SU-DHL-6 (cell line): ENCODE results near the gene KIAA0319L.

Experiments used
- H2AFZ ChIP-seq: fragments of 200-600 bp; sonication (generic); 2 replicates; pipeline ENCODE4 v1.6.1; 2014; ENCODE audit warnings: low read depth, mild to moderate bottlenecking, moderate library complexity, mixed read lengths, antibody characterized with exemption, low read length; ENCODE audit not compliant: severe bottlenecking
- H3F3A ChIP-seq: fragments of 200-600 bp; shearing (Covaris generic); 2 replicates; pipeline ENCODE4 v1.6.0; 2016; ENCODE audit warnings: antibody characterized with exemption, mild to moderate bottlenecking; ENCODE audit not compliant: insufficient read depth
- H3K27ac ChIP-seq: fragments of 200-600 bp; sonication (generic); 2 replicates; pipeline ENCODE4 v1.5.1; 2016; ENCODE audit warnings: low read depth, mild to moderate bottlenecking, low read length, moderate library complexity, mixed read lengths
- H3K27me3 ChIP-seq: fragments of 200-600 bp; sonication (generic), shearing (Covaris generic); 2 replicates; pipeline ENCODE4 v1.6.0; 2014; ENCODE audit warnings: mild to moderate bottlenecking, low read length
- H3K36me3 ChIP-seq: fragments of 200-600 bp; sonication (generic); 2 replicates; pipeline ENCODE4 v1.6.1; 2014; ENCODE audit warnings: mild to moderate bottlenecking, low read length, mixed read lengths
- H3K4me2 ChIP-seq: fragments of 300-600, 200-600 bp; shearing (Covaris generic), sonication (generic); 2 replicates; pipeline ENCODE4 v1.6.0; 2014; ENCODE audit warnings: low read length, low read depth, mild to moderate bottlenecking; ENCODE audit not compliant: poor library complexity, severe bottlenecking
- H3K4me3 ChIP-seq: fragments of 200-600 bp; sonication (generic); 2 replicates; pipeline ENCODE4 v1.5.1; 2014; ENCODE audit warnings: antibody characterized with exemption, low read length, mild to moderate bottlenecking, mixed read lengths; ENCODE audit not compliant: insufficient read depth, poor library complexity, severe bottlenecking
- H3K79me2 ChIP-seq: fragments of 200-600 bp; sonication (generic); 2 replicates; pipeline ENCODE4 v1.6.1; 2014; ENCODE audit warnings: mild to moderate bottlenecking, low read length, moderate library complexity; ENCODE audit not compliant: insufficient read depth
- H3K9ac ChIP-seq: fragments of 200-600 bp; sonication (generic); 2 replicates; pipeline ENCODE4 v1.7.0; 2014; ENCODE audit warnings: mild to moderate bottlenecking, low read length
- H3K9me2 ChIP-seq: fragments of 200-600 bp; sonication (generic); replicated peaks from 2 replicates; pipeline ENCODE4 v1.6.1; 2014; ENCODE audit warnings: low read length; ENCODE audit not compliant: insufficient read depth
- H3K9me3 ChIP-seq: fragments of 200-600 bp; sonication (generic); 2 replicates; pipeline ENCODE4 v1.6.1; 2014; ENCODE audit warnings: low read length, mixed read lengths; ENCODE audit not compliant: insufficient read depth
- H4K20me1 ChIP-seq: fragments of 200-600 bp; sonication (generic); 2 replicates; pipeline ENCODE4 v1.6.1; 2014; ENCODE audit warnings: low read depth, mild to moderate bottlenecking, antibody characterized with exemption, low read length, moderate library complexity, mixed read lengths
- EZH2phosphoT487 ChIP-seq: fragments of 200-600 bp; sonication (generic), shearing (Covaris generic); conservative IDR thresholded peaks from 2 replicates; pipeline ENCODE4 v1.6.1; 2018; ENCODE audit warnings: mild to moderate bottlenecking, antibody characterized with exemption, low read length, moderate library complexity, mixed read lengths
- TF ChIP-seq, protein P1 (sequence below): fragments of 200-600 bp; sonication (generic); IDR thresholded peaks from one replicate; pipeline ENCODE4 v1.5.1; 2017; ENCODE audit warnings: antibody characterized with exemption, mild to moderate bottlenecking, low read length, moderate library complexity; ENCODE audit not compliant: insufficient read depth, poor library complexity, severe bottlenecking

Gene KIAA0319L

DNA sequence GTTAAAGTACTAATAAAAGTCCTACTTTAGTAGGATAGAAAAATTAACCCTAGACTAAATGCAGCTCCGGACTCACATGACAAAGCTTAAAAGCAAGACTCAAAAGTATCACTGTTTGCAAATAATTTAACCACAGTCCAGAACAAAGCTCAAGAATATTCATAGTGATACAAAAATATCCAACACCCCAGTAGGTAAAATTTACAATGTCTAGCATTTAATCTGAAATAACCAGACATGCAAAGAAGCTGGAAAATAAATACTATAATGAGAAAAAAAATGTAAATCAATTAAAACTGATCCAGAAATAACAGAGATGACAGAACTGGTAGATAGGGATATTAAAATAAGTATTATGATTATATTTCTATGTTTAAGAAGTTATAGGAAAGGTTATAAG lies 67.0 kb downstream of the KIAA0319L start:
- no peaks in the 10 kb centered on the region for H3K79me2 ChIP-seq
- H3K9me3 ChIP-seq, result no peaks in the 10 kb centered on the region
- H3F3A ChIP-seq, result no peaks in the 10 kb centered on the region
- no peak overlapping the region for H2AFZ ChIP-seq
- H4K20me1 ChIP-seq, result no peaks in the 10 kb centered on the region
- no peak overlapping the region for H3K27ac ChIP-seq
- H3K4me2 ChIP-seq, result no peak overlapping the region
- H3K4me3 ChIP-seq, result no peak overlapping the region
- H3K27me3 ChIP-seq, result no peaks in the 10 kb centered on the region
- no peak for TF ChIP-seq EZH2phosphoT487
- TF ChIP-seq, protein P1, sequence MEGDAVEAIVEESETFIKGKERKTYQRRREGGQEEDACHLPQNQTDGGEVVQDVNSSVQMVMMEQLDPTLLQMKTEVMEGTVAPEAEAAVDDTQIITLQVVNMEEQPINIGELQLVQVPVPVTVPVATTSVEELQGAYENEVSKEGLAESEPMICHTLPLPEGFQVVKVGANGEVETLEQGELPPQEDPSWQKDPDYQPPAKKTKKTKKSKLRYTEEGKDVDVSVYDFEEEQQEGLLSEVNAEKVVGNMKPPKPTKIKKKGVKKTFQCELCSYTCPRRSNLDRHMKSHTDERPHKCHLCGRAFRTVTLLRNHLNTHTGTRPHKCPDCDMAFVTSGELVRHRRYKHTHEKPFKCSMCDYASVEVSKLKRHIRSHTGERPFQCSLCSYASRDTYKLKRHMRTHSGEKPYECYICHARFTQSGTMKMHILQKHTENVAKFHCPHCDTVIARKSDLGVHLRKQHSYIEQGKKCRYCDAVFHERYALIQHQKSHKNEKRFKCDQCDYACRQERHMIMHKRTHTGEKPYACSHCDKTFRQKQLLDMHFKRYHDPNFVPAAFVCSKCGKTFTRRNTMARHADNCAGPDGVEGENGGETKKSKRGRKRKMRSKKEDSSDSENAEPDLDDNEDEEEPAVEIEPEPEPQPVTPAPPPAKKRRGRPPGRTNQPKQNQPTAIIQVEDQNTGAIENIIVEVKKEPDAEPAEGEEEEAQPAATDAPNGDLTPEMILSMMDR, result no peak
- H3K9me2 ChIP-seq, result no peaks in the 10 kb centered on the region
- H3K9ac ChIP-seq, result no peak overlapping the region
- H3K36me3 ChIP-seq, result no peaks in the 10 kb centered on the region

DNA sequence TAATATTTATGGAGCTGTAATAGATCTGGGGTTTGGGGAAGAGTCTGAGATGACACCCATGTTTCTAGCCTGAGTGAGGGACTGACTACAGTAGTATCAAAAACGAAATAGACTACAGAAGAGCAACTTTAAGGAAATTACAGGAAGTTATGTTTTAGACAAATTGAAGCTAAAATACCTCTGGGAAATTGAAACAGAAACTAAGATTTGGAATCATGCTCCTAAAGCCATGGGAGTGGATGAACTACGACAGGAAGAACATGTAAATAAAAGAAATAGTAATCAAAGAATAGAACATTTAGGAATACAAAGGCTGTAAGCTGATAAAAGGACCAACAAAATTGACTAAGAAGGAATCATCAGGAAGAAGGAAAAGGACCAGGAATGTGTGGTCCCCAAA lies 68.9 kb downstream of the KIAA0319L start:
- no peaks in the 10 kb centered on the region for H3K9me2 ChIP-seq
- no peaks in the 10 kb centered on the region for H4K20me1 ChIP-seq
- no peak overlapping the region for H3K9ac ChIP-seq

DNA sequence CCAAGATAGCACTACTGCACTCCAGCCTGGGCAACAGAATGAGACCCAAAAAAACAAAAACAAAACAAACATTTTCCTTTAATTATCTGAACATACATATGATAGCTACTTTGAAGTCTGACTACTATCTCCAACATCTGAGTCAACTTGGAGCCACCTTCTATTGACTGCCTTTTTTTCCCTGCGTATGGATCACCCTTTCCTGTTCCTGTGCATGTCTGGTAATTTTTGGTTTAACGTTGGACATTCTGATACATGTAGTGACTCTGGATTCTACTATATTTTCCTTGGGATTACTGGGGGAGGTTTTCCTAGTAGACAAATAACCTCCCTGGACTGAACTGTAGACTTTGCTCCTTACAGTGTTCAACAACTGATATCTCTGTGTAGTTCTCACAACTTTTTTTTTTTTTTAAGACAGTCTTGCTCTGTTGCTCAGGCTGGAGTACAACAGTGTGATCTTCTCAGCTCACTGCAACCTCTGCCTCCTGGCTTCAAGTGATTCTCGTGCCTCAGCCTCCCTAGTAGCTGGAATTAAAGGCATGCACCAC lies 70.3 kb downstream of the KIAA0319L start:
- no peak for TF ChIP-seq EZH2phosphoT487
- TF ChIP-seq, protein P1, result no peak
- Histone ChIP-seq H3K9me2 (no peaks in the 10 kb centered on the region), H2AFZ (no peak overlapping the region), H3F3A (no peaks in the 10 kb centered on the region), H3K79me2 (no peaks in the 10 kb centered on the region), H3K36me3 (no peaks in the 10 kb centered on the region), H3K27me3 (no peaks in the 10 kb centered on the region), H4K20me1 (no peaks in the 10 kb centered on the region), H3K27ac (no peak overlapping the region), H3K9me3 (no peaks in the 10 kb centered on the region), H3K4me3 (no peak overlapping the region), H3K4me2 (no peak overlapping the region), H3K9ac (no peak overlapping the region)

More for the DNA sequence above, 68.9 kb downstream of the KIAA0319L start:
- no peak overlapping the region for H2AFZ ChIP-seq
- H3K36me3 ChIP-seq, result no peaks in the 10 kb centered on the region
- no peaks in the 10 kb centered on the region for H3K79me2 ChIP-seq
- no peak overlapping the region for H3K4me2 ChIP-seq
- H3K4me3 ChIP-seq, result no peak overlapping the region
- no peaks in the 10 kb centered on the region for H3K9me3 ChIP-seq
- TF ChIP-seq EZH2phosphoT487, result no peak
- TF ChIP-seq, protein P1, result no peak
- no peaks in the 10 kb centered on the region for H3K27me3 ChIP-seq
- no peaks in the 10 kb centered on the region for H3F3A ChIP-seq
- H3K27ac ChIP-seq, result no peak overlapping the region

DNA sequence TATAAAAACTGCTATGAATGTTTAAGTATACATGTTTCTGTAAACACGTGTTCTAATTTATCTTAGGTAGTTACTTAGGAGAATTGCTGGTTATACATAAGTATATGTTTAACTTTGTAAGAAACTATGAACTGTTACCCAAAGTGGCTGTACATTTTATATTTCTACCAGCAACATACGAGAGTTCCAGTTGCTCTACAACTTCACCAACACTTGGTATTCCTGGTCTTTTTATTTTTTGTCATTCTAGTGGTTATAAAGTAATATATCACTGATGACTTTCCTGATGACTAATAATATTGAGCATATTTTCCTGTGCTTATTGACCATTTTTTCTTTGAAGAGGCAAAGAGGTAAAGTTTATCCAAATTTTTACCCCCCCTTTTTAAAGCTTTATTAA lies 76.0 kb downstream of the KIAA0319L start:
- H3K9me2 ChIP-seq, result no peaks in the 10 kb centered on the region
- no peaks in the 10 kb centered on the region for H3K27me3 ChIP-seq
- TF ChIP-seq, protein P1, result no peak
- TF ChIP-seq EZH2phosphoT487, result no peak
- H3K27ac ChIP-seq, result no peak overlapping the region
- no peaks in the 10 kb centered on the region for H3F3A ChIP-seq
- H3K9me3 ChIP-seq, result no peaks in the 10 kb centered on the region
- H3K4me2 ChIP-seq, result no peak overlapping the region
- no peak overlapping the region for H3K4me3 ChIP-seq
- no peaks in the 10 kb centered on the region for H3K36me3 ChIP-seq
- no peak overlapping the region for H3K9ac ChIP-seq
- no peaks in the 10 kb centered on the region for H4K20me1 ChIP-seq
- no peaks in the 10 kb centered on the region for H3K79me2 ChIP-seq
- no peak overlapping the region for H2AFZ ChIP-seq
